Hematopoietic multipotent progenitor cell treated with erythropoietin and hydrocortisone succinate and interleukin-3 and kit ligand, for 8 days (in vitro differentiated cells): Measurements from ENCODE around the gene VEZT.
"Not testable (repeated sequence)": the region's sequence is repeated elsewhere in the genome, so short reads cannot be mapped to it uniquely, and the experiment has no call there.

ENCODE experiments used
- DNase-seq: peaks from one replicate; pipeline ENCODE4 v3.0.0-alpha.2; 2015

The VEZT gene

DNA sequence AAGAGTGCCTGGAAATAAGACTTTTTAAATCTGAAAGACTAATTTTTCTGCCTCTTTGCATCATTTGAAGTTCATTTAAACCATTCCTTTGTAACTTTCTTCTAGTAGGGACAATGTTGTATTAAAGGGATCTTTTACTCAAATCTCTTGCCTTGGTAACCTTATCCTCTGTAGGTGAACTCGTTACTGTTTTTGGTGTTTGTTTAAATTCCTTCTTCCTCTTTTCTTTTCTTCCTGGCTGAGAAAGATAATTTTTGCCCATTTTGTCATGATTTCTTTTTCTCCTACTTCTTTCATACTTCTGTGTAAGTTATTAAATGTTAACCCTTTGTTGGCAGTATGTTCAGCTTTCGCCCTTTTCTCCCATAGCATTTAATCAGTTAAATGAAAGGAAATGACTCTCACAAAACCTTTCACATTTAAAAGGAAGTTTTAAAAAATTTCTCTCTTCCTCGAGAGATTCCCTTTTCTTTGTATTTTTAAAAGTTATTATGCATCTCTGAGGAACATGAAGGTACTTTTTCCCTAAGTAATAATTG, 10.3 kb downstream of the VEZT start:
- no peak for DNase-seq

GRCh38 chr12:95228617-95229016, 11.0 kb downstream of the VEZT start:
- DNase-seq = no peak

GRCh38 chr12:95229636-95230035, 12.0 kb downstream of the VEZT start:
- no peak for DNase-seq

DNA sequence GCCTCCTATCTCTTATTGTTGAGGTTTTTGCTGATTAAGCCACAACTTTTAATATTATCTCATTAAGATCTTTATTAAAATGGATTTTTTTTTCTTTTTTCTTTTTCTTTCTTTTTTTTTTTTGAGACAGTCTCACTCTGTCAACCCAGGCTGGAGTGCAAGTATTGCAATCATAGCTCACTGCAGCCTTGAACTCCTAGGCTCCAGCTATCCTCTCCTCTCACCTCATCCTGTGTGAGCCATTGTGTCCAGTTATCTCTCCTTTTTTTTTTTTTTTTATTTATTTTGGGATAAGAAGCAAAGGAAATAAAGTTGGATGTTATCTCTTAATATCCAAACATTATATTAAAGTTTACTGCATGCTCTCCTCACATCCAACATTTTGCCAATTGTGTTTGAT, 12.7 kb downstream of the VEZT start:
- DNase-seq = no peak

DNA sequence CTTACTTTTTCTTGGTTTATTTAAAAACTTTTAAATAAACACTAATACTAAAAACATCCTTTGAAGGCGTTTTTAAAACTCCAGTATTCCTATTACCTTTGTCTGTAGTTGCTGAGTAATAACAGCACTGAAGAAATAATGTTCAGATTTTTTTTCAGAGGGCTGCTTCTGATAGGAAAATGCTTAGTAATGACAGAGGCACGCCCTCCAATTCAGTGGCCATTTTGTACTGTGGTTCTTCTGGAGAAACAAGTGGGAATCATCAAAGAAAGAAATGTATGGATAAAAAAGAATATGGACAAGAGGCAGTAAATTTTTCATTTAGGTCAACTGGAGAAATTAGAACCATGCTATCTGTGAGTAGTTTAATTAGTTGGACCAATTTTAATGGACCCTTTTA, 13.6 kb downstream of the VEZT start:
- DNase-seq = peak; percentile 66

- DNase-seq = not testable (repeated sequence)
Measured at GRCh38 chr12:95234187-95234586, 16.6 kb downstream of the VEZT start.

DNA sequence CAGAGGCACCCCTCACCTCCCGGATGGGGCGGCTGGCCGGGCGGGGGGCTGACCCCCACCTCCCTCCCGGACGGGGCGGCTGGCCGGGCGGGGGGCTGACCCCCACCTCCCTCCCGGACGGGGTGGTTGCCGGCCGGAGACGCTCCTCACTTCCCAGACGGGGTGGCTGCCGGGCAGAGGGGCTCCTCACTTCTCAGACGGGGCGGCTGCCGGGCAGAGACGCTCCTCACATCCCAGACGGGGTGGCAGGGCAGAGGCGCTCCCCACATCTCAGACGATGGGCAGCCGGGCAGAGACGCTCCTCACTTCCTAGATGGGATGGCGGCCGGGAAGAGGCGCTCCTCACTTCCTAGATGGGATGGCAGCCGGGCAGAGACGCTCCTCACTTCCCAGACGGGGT, 18.0 kb downstream of the VEZT start:
- not testable (repeated sequence) for DNase-seq

GRCh38 chr12:95237315-95237714, 19.7 kb downstream of the VEZT start:
- no peak for DNase-seq

DNA sequence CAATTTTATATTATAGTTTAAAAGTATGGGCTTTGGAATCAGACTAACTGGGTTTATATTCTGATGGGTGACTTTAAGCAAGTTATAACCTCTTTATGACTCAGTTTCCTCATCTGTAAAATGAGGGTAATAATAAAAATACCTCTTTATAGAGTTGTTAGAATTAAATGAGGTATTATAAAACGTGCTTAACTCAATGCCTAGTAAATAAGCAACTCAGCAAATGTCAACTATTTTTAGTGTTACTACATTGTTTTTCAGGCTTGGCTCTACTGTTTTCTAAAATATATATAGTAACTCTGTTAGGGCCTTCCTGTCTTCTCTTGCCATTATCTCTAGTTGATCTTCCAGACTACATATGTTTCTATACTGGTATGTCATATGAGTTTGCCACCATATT, 20.5 kb downstream of the VEZT start:
- no peak for DNase-seq

GRCh38 chr12:95239216-95239615, 21.6 kb downstream of the VEZT start:
- no peak for DNase-seq

DNA sequence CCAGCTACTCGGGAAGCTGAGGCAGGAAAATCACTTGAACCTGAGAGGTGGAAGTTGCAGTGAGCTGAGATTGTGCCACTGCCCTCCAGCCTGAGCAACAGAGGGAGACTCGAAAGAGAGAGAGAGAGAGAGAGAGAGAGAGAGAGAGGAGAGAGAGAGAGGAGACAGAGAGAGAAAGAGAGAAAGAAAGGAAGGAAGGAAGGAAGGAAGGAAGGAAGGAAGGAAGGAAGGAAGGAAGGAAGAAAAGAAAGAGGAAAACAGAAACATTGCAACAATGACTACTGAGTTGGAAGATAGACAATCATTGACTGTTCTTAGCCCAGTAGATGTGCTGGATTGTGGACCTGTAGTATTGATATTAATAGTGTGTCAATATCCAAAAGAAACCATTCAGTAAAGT, 22.2 kb downstream of the VEZT start:
- DNase-seq = not testable (repeated sequence)

- DNase-seq = no peak
Measured at GRCh38 chr12:95240556-95240955, 22.9 kb downstream of the VEZT start.

DNA sequence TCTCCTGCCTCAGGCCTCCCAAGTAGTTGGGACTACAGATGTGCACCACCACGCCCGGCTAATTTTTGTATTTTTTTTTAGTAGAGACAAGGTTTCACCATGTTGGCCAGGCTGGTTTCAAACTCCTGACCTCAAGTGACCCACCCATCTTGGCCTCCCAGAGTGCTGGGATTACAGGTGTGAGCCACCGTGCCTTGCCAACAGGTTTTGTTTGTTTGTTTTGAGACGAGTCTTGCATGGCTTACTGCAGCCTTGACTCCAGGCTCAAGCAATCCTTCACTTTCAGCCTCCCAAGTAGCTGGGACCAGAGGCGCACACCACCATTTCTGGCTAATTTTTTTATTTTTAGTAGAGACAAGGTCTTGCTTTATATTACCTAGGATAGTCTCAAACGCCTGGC, 23.5 kb downstream of the VEZT start:
- DNase-seq = not testable (repeated sequence)

GRCh38 chr12:95241761-95242506, 24.3 kb downstream of the VEZT start:
- no peak for DNase-seq

DNA sequence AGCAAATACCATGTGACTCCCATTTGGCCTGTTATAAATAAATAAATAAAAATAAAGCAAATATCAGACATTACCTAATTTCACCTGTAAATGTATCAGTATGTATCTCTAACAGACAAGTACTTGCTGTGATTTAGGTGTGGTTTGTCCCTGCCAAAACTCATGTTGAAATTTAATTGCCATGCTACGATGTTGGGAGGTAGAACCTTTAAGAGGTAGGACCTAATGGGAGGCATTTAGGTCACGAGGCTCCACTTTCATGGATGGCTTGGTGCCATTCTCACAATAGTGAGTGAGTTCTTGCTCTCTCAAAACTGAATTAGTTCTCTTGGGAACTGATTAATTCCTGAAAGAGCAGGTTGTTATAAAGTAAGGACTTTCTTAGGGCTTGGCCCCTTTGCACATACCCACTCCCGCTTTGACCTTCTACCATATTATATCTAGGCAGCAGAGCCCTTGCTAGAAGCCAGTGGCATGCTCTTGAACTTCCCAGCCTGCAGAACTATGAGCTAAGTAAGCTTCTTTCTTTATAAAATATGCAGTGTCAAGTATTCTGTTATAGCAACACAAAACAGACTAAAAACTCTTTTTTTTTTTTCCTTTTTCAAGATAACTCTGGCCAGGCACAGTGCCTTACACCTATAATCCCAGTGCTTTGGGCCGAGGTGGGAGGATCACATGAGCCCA, 26.0 kb downstream of the VEZT start:
- no peak for DNase-seq

GRCh38 chr12:95244350-95244749, 26.7 kb downstream of the VEZT start:
- peak; percentile 31 for DNase-seq

DNA sequence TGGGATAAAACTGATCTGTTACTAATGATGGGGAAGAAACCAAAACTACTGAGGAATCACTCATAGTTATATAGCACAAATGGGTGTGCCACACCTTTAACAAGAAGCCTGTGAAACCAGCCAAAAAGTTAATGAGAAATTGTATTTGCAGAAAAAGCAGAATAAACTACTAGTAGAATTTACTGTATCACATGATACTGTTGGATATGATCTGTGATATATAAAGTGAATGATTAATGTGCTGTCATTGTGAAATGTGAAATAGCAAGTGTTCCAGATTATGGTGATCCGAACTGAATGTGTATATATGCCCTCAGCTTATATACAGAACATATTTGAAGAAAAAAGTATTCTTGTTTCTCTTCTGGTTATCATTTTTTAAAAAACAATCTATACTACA, 30.5 kb downstream of the VEZT start:
- DNase-seq = no peak

DNA sequence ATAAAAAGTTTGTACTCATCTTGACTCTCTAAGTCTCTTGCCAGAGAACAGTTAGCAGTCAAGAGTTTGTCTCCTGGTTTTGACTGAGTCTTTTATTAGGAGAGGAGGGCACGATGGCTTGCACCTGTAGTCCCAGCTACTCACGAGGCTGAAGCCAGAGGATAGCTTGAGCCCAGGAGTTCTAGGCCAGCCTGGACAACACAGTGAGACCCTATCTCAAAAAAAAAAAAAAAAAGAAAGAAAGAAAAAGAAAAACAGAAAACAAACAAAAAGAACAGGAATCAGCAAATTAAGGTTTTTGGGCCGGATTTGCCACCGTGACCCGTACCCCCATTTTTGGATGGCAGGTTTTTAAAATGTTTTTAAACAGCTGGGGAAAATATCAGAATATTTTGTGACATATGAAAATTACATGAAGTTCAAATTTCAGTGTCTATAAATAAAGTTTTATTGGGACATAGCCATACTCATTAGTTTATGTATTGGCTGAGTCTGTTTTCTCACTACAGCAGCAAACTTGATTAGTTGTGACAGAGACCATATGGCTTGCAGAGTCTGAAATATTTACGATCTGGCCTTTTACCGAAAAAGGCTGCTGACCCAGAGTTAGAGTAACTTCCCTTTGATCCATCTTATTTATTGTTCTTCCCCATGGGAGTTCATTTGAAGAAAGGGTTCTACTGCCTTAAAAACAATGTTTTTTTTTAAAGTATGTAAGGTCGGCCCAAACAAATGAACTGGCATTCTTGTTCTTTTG, 31.2 kb downstream of the VEZT start:
- DNase-seq = no peak

- DNase-seq = no peak
Measured at GRCh38 chr12:95253386-95253785, 35.8 kb downstream of the VEZT start.

DNA sequence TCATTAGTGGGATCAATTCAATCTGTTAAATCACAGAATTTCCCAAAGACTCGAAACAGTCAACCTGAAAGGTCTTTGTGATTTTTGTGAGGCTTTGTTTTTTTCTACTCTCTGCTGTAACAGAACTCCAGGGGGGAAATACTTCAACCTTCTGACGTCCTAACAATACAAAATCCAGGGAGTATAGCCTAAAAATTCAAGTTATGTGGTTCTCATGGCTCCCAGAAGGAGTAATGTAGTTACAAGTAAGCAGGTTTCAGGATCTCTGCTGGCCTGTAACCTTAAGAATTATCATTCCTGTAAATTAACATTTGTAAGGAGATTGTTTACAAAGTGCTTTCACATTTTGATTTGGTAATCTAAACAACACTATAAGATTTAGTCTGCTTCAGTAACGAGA, 39.9 kb downstream of the VEZT start:
- DNase-seq = no peak

GRCh38 chr12:95258151-95258550, 40.5 kb downstream of the VEZT start:
- DNase-seq = no peak

GRCh38 chr12:95258803-95259202, 41.2 kb downstream of the VEZT start:
- no peak for DNase-seq

DNA sequence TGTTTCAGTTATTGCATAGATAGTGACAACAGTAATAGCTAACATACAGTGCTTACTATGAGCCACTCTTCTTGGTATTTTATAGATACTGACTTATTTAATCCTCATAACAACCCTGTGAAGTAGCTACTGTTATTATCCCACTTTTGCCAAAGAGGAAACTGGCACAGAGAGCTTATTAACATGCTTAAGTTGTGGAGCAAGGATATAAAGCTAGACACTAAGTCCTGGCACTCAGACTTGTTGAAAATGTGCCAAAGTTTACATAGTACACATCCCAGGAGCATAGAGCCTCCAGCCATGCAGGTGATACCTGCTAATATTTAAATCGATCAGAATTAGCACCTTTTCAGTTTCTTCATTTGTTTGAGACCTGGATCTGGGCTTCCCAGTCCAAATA, 41.8 kb downstream of the VEZT start:
- no peak for DNase-seq

GRCh38 chr12:95261109-95261508, 43.5 kb downstream of the VEZT start:
- DNase-seq = no peak
